Esophagus squamous epithelium (tissue), 4 donors: ENCODE measurements around the gene RTN4RL1.

Experiments
- CTCF ChIP-seq, 6 experiments: fragments of 450-650 bp in 4 of 6; fragments of 200-600 bp in 2 of 6; sonication (generic) in 2 of 6; IDR thresholded peaks; one replicate each; pipeline ENCODE4 v1.5.1; 2016 to 2019; ENCODE audit warnings: antibody characterized with exemption in 6 of 6, mild to moderate bottlenecking in 4 of 6, moderate library complexity in 4 of 6
- POLR2A ChIP-seq, 4 donors: fragments of 450-650 bp; IDR thresholded peaks; one replicate each; pipeline ENCODE4 v1.6.1; 2017; ENCODE audit warnings: antibody characterized with exemption in 4 of 4, mild to moderate bottlenecking in 4 of 4, moderate library complexity in 3 of 4

DNA sequence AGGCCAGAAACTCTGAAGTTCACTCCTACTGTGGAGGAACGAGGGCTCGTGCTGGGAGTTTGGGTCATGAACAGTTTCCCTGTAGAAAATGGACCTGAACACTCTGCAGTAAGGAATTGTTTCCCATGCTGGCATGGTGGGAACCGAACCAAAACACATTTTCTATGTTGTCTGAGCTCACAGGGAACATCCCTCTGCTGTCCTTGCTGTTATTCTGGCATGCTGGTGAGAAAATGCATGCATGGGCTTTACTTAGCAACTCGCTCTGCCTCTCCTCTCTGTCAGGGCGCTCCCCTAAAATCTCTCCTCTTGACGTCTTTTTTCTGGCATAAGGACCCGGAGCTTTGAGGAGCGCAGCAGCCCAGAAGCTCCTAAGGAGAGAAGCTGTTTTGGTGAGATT is 5.4 kb downstream of the RTN4RL1 start:
- TF ChIP-seq CTCF (IDR thresholded peaks at IDR 0.05) = no peak
- TF ChIP-seq POLR2A (IDR thresholded peaks at IDR 0.05) = no peak
